GM06990 (cell line): ENCODE measurements around the gene TOM1L2.

Source experiments
- DNase-seq: peaks from one replicate; pipeline ENCODE4 v3.0.0-alpha.2; 2011; ENCODE audit not compliant: insufficient read length; ENCODE audit errors: extremely low read depth
- H3K27me3 ChIP-seq: replicated peaks from 2 replicates; pipeline ENCODE4 v1.6.0; 2011; ENCODE audit warnings: low read length; ENCODE audit not compliant: control insufficient read depth, insufficient read depth
- H3K36me3 ChIP-seq: 2 replicates; pipeline ENCODE4 v1.5.1; 2011; ENCODE audit warnings: low read length; ENCODE audit not compliant: control insufficient read depth, insufficient read depth
- H3K4me3 ChIP-seq: replicated peaks from 2 replicates; pipeline ENCODE4 v1.5.1; 2011; ENCODE audit warnings: low read depth, mild to moderate bottlenecking, control low read depth, low read length
- CTCF ChIP-seq: IDR thresholded peaks from 2 replicates; pipeline ENCODE4 v1.5.1; 2011; ENCODE audit warnings: low read length, control low read depth, mild to moderate bottlenecking, inconsistent platforms; ENCODE audit not compliant: insufficient read depth, poor library complexity, severe bottlenecking

The TOM1L2 gene

GRCh38 chr17:17902376-17902775 lies 69.8 kb downstream of the TOM1L2 start:
- no peak for TF ChIP-seq CTCF
- Histone ChIP-seq H3K27me3 (no peaks in the 10 kb centered on the region), H3K4me3 (no peak overlapping the region), H3K36me3 (no peaks in the 10 kb centered on the region; the same call in 1 of the 2 replicates)
- no peak for DNase-seq

- H3K27me3 ChIP-seq: no peaks in the 10 kb centered on the region
- no peak overlapping the region for H3K4me3 ChIP-seq
- no peak for TF ChIP-seq CTCF
- DNase-seq: no peak
- no peaks in the 10 kb centered on the region; the same call in 1 of the 2 replicates for H3K36me3 ChIP-seq
Observed at GRCh38 chr17:17900615-17901520, 71.3 kb downstream of the TOM1L2 start.

- H3K36me3 ChIP-seq: no peaks in the 10 kb centered on the region; the same call in 1 of the 2 replicates
- no peak for TF ChIP-seq CTCF
- H3K27me3 ChIP-seq: no peaks in the 10 kb centered on the region
- DNase-seq: no peak
- H3K4me3 ChIP-seq: no peak overlapping the region
Observed at GRCh38 chr17:17899486-17899885, 72.7 kb downstream of the TOM1L2 start.

GRCh38 chr17:17898673-17899072 lies 73.5 kb downstream of the TOM1L2 start:
- DNase-seq: no peak
- Histone ChIP-seq H3K4me3 (no peak overlapping the region), H3K27me3 (no peaks in the 10 kb centered on the region), H3K36me3 (no peaks in the 10 kb centered on the region; the same call in 1 of the 2 replicates)
- no peak for TF ChIP-seq CTCF

- no peak for TF ChIP-seq CTCF
- DNase-seq: peak; percentile 48
- peak overlapping the region; percentile 2; the same call in 1 of the 2 replicates for H3K4me3 ChIP-seq
- H3K36me3 ChIP-seq: peaks cover 2% of the 10 kb centered on the region; the same call in 1 of the 2 replicates
- no peaks in the 10 kb centered on the region for H3K27me3 ChIP-seq
Observed at GRCh38 chr17:17897442-17897841, 74.8 kb downstream of the TOM1L2 start.
